Panc1 (cell line): ENCODE measurements around the gene MFF. TPM values are rescaled to one million over a fixed set of nuclear protein-coding genes. Genes with fewer than 3 reads are reported as not detected.

Source experiments
- ATAC-seq: fragments of 200-7000 bp; cut with Tn5 transposase; 2 replicates; pipeline ENCODE4 v1.9.1; 2020; ENCODE audit warnings: mild to moderate bottlenecking, moderate library complexity
- Bru-seq: library from RNA; stranded (reverse); fragments of 400-500 nt; gene quantifications from one replicate; lab custom pipeline; 2021; lab: Mats Ljungman, UMichigan
- BruChase-seq, 2 experiments: library from RNA; stranded (reverse); fragments of 400-500 nt; gene quantifications; one replicate each; lab custom pipeline; 2021; lab: Mats Ljungman, UMichigan
- BruUV-seq: library from RNA; stranded (reverse); fragments of 400-500 nt; replicated peaks from 2 replicates; lab custom pipeline; 2021; lab: Mats Ljungman, UMichigan
- CTCF ChIA-PET: fragments of 300-600 bp; sonication (Branson Sonifier 250); formaldehyde crosslinking; loops from one replicate; lab custom pipeline; 2022; ENCODE audit warnings: antibody characterized with exemption; lab: Charles Lee
- POLR2A ChIA-PET: fragments of 300-600 bp; sonication (Branson Sonifier 250); formaldehyde crosslinking; loops from one replicate; lab custom pipeline; 2022; ENCODE audit warnings: antibody characterized with exemption; lab: Charles Lee
- DNase-seq: peaks from one replicate; pipeline ENCODE4 v3.0.0-alpha.2; 2010; ENCODE audit warnings: low read depth, low spot score
- H3K27ac ChIP-seq: 2 replicates; pipeline ENCODE4 v1.5.1; 2011; ENCODE audit warnings: mild to moderate bottlenecking, low read length, inconsistent platforms
- H3K27me3 ChIP-seq: fragments of 200-500 bp; sonication (Bioruptor generic); 2 replicates; pipeline ENCODE4 v1.6.0; 2014; ENCODE audit warnings: low read length, inconsistent platforms; ENCODE audit not compliant: control insufficient read depth, insufficient read depth
- H3K36me3 ChIP-seq: fragments of 200-500 bp; sonication (Bioruptor generic); 2 replicates; pipeline ENCODE4 v1.5.1; 2014; ENCODE audit warnings: inconsistent platforms, mild to moderate bottlenecking, low read length, moderate library complexity; ENCODE audit not compliant: control insufficient read depth, insufficient read depth
- H3K4me1 ChIP-seq: 2 replicates; pipeline ENCODE4 v1.5.1; 2011; ENCODE audit warnings: inconsistent platforms, mild to moderate bottlenecking, low read length, moderate library complexity; ENCODE audit not compliant: control insufficient read depth, insufficient read depth
- H3K4me3 ChIP-seq, 2 experiments: 2 replicates each; pipeline ENCODE4 v1.5.1; 2011 to 2012; ENCODE audit warnings: low read depth in 2 of 2, low read length in 2 of 2, mild to moderate bottlenecking in 2 of 2, inconsistent platforms in 1 of 2, moderate library complexity in 1 of 2
- H3K9me3 ChIP-seq: fragments of 200-500 bp; sonication (Bioruptor generic); 2 replicates; pipeline ENCODE4 v1.5.1; 2014; ENCODE audit warnings: low read depth, mild to moderate bottlenecking, inconsistent platforms, low read length, moderate library complexity; ENCODE audit not compliant: control insufficient read depth, insufficient read depth
- POLR2AphosphoS5 ChIP-seq: IDR thresholded peaks from 2 replicates; pipeline ENCODE4 v1.6.1; 2012; ENCODE audit warnings: mild to moderate bottlenecking, low read depth, low read length, moderate library complexity
- SIN3A ChIP-seq: IDR thresholded peaks from 2 replicates; pipeline ENCODE4 v1.6.1; 2012; ENCODE audit warnings: low read depth, mild to moderate bottlenecking, low read length, moderate library complexity, borderline replicate concordance; ENCODE audit not compliant: insufficient read depth
- TCF7L2 ChIP-seq: IDR thresholded peaks from 2 replicates; pipeline ENCODE4 v1.6.1; 2011; ENCODE audit warnings: mild to moderate bottlenecking, low read depth, low read length, inconsistent platforms
- in situ Hi-C: cut with HindIII; loops from 2 replicates; pipeline ENCODE4 v1.10.0; 2016; ENCODE audit warnings: low sequenced_read_pairs, low pct_unique_long_range_greater_than_20kb
- intact Hi-C: fragments of 100-400 bp; cut with micrococcal nuclease; formaldehyde crosslinking; loops from one replicate; pipeline ENCODE4 v1.10.0; 2022; ENCODE audit not compliant: unreplicated experiment
- long read RNA-seq: library from polyadenylated mRNA; unstranded; transcript quantifications from one replicate; pipeline ENCODE4 v2.0.0, GENCODE V29; 2021; ENCODE audit not compliant: unreplicated experiment
- polyA plus RNA-seq: library from polyadenylated mRNA; unstranded; fragments of >200 nt; gene quantifications from one replicate; pipeline ENCODE4 v1.2.1, GENCODE V29; 2012; ENCODE audit warnings: missing spikeins; ENCODE audit not compliant: insufficient read length
- total RNA-seq: library from RNA; stranded (reverse); gene quantifications from one replicate; pipeline ENCODE4 v1.2.1, GENCODE V29; 2021; ENCODE audit not compliant: unreplicated experiment
- TF ChIP-seq, protein P1 (sequence below), 2 experiments: IDR thresholded peaks; 2 replicates each; pipeline ENCODE4 v1.6.1; 2011 to 2012; ENCODE audit warnings: low read depth in 2 of 2, control low read depth in 1 of 2, low read length in 1 of 2, mild to moderate bottlenecking in 1 of 2, moderate library complexity in 1 of 2; ENCODE audit not compliant: insufficient read depth in 1 of 2
- TF ChIP-seq, protein P2 (sequence below): fragments of 450-650 bp; IDR thresholded peaks from 2 replicates; pipeline ENCODE4 v1.5.1; 2017; ENCODE audit warnings: mild to moderate bottlenecking

The MFF gene, protein sequence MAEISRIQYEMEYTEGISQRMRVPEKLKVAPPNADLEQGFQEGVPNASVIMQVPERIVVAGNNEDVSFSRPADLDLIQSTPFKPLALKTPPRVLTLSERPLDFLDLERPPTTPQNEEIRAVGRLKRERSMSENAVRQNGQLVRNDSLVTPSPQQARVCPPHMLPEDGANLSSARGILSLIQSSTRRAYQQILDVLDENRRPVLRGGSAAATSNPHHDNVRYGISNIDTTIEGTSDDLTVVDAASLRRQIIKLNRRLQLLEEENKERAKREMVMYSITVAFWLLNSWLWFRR
- total RNA-seq = 60.6 TPM
- polyA plus RNA-seq = 44.8 TPM
- percentile 87 among the genes with signal in this experiment for Bru-seq, nascent RNA
- percentile 84 among the genes with signal in this experiment for BruChase-seq, experiment 1, labeled RNA remaining after a 2-hour chase
- percentile 79 among the genes with signal in this experiment for BruChase-seq, experiment 2, labeled RNA remaining after a 6-hour chase
- long read RNA-seq, transcript MFF-201 (9 exons, 2,004 nt) = major isoform, 15 of 90 reads
- long read RNA-seq, transcript MFF-205 (7 exons, 1,085 nt) = major isoform, 15 of 90 reads
- long read RNA-seq, transcript MFF-203 (8 exons, 1,716 nt) = minor isoform, 9 of 90 reads
- long read RNA-seq, transcript MFF-219 (5 exons, 820 nt) = minor isoform, 5 of 90 reads
- long read RNA-seq, partial matches to known transcripts = 5 of 90 reads
- long read RNA-seq, other reads (novel, unspliced or antisense) = 31 of 90 reads

DNA sequence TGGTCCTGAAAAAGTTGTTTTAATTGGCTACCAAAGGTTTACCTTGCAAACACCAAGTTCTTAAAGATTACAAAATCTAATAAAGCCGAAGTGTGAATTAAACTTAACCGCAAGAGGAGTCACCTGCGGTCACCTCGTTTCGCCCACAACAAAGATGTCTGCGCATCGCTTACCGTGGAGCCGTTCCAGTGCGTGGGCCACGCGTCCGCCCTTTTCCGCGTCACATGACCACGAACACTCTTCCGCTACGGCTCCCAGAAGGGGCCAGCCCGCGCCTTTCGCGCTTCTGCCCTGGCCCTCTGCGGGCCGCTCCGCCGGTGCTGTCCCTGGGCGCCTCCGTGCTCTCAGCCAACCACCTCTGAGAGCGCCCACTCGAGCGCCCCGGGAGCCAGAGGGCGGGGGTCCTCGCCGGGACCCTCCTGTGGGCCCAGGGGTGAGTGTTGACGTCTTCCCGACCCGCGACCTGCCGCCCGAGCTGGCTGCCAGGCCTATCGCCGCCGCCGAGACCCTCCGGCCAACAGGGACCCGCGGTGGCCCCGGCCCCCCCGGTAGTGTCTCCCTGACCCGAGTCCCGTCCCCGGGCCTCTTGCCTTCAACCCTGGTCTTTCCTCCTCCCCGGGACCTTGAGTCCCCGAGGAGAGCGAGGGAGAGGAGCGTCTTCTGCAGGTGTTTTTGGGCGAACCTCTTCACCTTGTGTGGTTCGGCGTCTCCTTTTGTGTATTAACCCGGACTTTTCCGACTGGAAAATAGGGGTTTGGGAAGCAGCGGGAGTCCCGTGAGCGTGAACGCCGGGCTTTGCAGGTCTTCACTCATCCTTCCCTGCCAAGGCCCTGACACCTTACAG lies at the start of gene MFF:
TSS of gene MFF (plus strand) at position 257 of the 844 bp plus-strand sequence. CDS start 5,415 bp downstream, outside the sequence.
- TF ChIP-seq TCF7L2 (peak; percentile 56; the same call in 1 of the 2 replicates), POLR2AphosphoS5 (peak; percentile 66; the same call in 1 of the 2 replicates), SIN3A (peak; percentile 73; the same call in 1 of the 2 replicates)
- TF ChIP-seq, protein P1, sequence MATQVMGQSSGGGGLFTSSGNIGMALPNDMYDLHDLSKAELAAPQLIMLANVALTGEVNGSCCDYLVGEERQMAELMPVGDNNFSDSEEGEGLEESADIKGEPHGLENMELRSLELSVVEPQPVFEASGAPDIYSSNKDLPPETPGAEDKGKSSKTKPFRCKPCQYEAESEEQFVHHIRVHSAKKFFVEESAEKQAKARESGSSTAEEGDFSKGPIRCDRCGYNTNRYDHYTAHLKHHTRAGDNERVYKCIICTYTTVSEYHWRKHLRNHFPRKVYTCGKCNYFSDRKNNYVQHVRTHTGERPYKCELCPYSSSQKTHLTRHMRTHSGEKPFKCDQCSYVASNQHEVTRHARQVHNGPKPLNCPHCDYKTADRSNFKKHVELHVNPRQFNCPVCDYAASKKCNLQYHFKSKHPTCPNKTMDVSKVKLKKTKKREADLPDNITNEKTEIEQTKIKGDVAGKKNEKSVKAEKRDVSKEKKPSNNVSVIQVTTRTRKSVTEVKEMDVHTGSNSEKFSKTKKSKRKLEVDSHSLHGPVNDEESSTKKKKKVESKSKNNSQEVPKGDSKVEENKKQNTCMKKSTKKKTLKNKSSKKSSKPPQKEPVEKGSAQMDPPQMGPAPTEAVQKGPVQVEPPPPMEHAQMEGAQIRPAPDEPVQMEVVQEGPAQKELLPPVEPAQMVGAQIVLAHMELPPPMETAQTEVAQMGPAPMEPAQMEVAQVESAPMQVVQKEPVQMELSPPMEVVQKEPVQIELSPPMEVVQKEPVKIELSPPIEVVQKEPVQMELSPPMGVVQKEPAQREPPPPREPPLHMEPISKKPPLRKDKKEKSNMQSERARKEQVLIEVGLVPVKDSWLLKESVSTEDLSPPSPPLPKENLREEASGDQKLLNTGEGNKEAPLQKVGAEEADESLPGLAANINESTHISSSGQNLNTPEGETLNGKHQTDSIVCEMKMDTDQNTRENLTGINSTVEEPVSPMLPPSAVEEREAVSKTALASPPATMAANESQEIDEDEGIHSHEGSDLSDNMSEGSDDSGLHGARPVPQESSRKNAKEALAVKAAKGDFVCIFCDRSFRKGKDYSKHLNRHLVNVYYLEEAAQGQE (IDR thresholded peaks at IDR 0.05; ENCODE audit: insufficient read depth in 1 of 2, low read depth in 2 of 2, low read length in 1 of 2) = peak in 1 of 2 experiments; percentile 71; a peak in 2 of 4 replicates
- TF ChIP-seq, protein P2, sequence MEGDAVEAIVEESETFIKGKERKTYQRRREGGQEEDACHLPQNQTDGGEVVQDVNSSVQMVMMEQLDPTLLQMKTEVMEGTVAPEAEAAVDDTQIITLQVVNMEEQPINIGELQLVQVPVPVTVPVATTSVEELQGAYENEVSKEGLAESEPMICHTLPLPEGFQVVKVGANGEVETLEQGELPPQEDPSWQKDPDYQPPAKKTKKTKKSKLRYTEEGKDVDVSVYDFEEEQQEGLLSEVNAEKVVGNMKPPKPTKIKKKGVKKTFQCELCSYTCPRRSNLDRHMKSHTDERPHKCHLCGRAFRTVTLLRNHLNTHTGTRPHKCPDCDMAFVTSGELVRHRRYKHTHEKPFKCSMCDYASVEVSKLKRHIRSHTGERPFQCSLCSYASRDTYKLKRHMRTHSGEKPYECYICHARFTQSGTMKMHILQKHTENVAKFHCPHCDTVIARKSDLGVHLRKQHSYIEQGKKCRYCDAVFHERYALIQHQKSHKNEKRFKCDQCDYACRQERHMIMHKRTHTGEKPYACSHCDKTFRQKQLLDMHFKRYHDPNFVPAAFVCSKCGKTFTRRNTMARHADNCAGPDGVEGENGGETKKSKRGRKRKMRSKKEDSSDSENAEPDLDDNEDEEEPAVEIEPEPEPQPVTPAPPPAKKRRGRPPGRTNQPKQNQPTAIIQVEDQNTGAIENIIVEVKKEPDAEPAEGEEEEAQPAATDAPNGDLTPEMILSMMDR = peak; percentile 66
- no TSS peak for BruUV-seq
- CTCF ChIA-PET = no interaction called here

DNA sequence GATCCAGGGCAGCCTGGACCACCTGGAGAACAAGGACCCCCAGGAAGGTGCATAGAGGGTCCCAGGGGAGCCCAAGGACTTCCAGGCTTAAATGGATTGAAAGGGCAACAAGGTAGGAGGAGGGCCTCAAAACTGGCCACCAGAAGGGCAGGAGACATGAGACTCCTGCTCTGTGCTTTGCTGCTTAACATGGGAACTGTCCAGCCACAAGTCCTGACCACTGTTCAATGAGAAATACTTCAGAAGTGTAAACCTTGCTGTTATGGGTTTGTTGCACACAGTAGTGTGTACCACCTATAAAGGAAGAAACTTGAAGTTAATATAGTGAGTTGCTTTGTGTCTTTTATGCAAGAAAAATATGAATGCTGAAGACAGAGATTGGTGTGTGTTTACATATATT lies 44.2 kb upstream of the MFF start:
- ATAC-seq = no peak
- no TSS peak for BruUV-seq
- POLR2A ChIA-PET = no interaction called here

More for the DNA sequence above, at the start of gene MFF:
- Histone ChIP-seq H3K4me3 (peak within 1 kb of the TSS; percentile 77 to 97), H3K4me1 (peaks cover 21% of the 10 kb centered on the region), H3K9me3 (no peaks in the 10 kb centered on the region; the same call in 1 of the 2 replicates), H3K27me3 (no peaks in the 10 kb centered on the region), H3K36me3 (peaks cover 7% of the 10 kb centered on the region; the same call in 1 of the 2 replicates), H3K27ac (peak within 1 kb of the TSS; percentile 98)
- in situ Hi-C loops (no loop called here), intact Hi-C loops (loop anchor here (5.0 kb wide), 1 partner anchor 193 kb away; no protein-coding TSS in a partner anchor)
- DNase-seq (peak; percentile 61), ATAC-seq (peak; percentile 98)
- POLR2A ChIA-PET = no interaction called here

More for the DNA sequence above, 44.2 kb upstream of the MFF start:
- Histone ChIP-seq H3K4me1 (no peaks in the 10 kb centered on the region), H3K27ac (no peak overlapping the region), H3K27me3 (no peaks in the 10 kb centered on the region), H3K36me3 (no peaks in the 10 kb centered on the region), H3K4me3 (no peak overlapping the region), H3K9me3 (no peaks in the 10 kb centered on the region)
- in situ Hi-C loops = no loop called here
- intact Hi-C loops = no loop called here
- CTCF ChIA-PET = no interaction called here
- DNase-seq = no peak
- TF ChIP-seq POLR2AphosphoS5 (no peak), SIN3A (no peak), TCF7L2 (no peak)
- TF ChIP-seq, protein P1 (IDR thresholded peaks at IDR 0.05; ENCODE audit: insufficient read depth in 1 of 2, low read depth in 2 of 2, low read length in 1 of 2) = peak; percentile 62 to 79; a peak in 3 of 4 replicates
- TF ChIP-seq, protein P2 = no peak
